GM19351 (cell line): ENCODE data around the gene LRBA.

ENCODE experiments used
- ATAC-seq: cut with Tn5 transposase; IDR thresholded peaks from one replicate; pipeline ENCODE4 v1.9.1; 2021; ENCODE audit warnings: mild to moderate bottlenecking, moderate library complexity; ENCODE audit not compliant: unreplicated experiment

Gene LRBA

DNA sequence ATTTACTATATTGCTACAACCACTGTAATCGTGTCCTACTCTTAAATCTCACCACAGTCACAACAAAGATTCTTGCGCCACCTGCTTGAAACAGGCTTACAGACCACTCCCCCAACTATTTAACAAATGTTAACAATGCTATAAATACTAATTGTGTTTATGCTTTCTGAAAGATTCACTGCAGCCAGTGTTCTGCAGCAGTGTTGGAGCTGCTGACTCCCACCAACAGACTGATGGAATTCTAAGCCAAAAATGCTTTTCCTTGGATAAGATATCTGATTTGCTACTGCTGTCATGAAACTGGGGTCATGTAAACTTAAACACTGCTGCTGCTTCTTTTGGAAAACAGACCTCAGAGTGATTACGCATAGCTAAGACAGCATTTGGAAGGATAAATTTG lies 677.4 kb downstream of the LRBA start:
- ATAC-seq = no peak

DNA sequence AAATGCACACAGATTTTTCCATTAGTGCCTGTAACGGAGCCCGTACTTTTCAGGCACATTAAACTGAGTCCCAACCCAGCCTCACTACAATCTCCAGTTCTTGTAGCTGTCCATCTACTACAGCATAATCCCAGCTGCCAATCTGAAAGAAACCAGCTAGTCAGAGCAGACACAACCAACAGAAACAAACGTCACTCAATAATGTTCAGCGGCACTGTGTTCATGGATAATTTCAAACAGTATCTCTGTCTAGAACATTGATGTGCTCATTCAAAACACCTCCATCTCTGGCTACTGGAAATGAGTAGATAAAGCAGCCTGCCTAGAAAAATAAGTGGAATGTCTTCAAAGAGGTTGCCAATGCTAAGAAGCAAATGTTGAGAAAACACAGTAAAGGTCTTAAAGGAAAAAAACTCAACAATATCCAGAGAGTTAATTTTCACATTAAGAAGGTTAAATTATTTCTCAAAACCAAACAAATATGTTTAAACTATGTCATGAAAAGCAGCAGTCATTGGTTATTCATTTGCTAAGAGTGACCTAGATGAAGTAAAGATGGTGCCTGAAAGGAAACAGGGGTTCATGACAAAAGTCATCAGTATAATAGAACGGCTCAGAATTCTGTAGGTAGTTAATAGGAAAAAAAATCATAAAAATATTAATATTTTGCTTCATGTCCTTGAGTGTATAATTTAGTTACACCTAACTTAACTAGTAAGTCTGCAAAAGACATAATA lies 678.2 kb downstream of the LRBA start:
- no peak for ATAC-seq

DNA sequence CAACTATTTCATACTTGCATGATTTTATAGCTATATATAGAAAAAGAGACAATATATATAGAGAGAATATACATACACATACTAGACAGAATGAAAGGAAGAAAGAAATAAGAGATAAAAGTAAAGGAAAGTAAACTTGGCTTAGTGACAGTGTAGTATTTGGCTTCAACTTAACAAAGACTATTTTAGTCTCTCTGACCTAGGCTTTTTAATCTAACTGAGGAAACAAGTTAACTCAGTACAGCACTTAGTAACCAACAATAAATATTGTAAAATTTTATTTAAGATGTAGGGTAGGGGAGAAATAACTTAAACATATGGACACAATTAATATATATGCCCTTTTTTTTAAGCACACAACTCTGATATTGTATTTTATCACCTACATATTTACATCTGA lies 682.1 kb downstream of the LRBA start:
- no peak for ATAC-seq

DNA sequence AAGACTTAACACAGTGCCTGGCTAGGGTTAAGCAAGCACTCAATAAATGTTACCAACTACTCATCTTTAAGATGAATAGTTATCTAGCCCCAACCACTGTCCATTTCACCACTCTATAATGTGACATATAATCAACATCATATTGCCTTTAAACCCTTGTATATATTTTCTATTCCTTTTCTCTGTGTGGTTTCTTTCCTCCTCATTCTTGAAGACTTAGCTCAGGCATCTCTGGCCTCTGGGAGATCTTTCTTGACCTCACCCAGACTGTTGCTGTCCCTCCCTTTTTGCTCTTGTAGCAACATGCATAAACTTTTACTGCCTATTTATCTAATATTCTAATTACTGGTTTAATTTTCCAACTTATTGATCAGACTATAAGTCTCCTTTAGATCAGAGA lies 683.0 kb downstream of the LRBA start:
- no peak for ATAC-seq

DNA sequence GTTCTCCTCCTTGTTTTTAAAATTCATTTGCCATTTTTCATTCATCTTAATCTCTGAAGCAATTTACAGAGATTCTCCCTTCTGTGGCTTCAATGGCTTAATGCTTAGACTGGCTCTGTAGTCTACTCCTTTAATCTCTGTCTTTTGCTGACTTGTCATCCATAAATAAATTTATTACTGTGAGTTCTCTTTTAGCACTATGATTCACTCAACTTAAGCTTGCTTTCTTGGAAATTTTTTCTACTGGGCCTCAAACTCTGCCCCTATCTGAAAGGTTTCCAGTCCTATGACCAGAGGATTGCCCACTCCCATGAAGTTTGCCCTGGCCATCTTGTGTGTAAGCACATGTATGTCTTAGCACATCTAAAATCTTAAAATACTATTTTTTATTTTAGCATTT lies 685.7 kb downstream of the LRBA start:
- no peak for ATAC-seq

DNA sequence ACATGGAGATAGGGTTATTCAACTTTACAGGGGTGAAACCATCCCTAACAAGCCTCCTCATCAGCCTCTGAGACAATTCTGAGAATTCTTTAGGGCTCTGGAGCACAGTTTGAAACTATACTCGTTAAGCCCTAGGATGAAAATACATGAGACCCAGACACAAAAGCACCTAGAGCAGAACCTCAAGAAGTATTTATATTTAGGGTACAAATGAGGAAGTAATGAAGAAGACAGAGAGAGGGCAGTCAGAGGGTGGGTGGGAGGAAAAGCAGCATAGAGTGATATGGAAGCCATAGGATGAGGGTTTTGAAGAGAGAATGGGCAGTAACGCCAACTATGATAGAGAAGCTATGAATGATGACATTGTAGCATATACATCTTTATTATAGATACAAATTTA lies 686.6 kb downstream of the LRBA start:
- ATAC-seq = no peak

DNA sequence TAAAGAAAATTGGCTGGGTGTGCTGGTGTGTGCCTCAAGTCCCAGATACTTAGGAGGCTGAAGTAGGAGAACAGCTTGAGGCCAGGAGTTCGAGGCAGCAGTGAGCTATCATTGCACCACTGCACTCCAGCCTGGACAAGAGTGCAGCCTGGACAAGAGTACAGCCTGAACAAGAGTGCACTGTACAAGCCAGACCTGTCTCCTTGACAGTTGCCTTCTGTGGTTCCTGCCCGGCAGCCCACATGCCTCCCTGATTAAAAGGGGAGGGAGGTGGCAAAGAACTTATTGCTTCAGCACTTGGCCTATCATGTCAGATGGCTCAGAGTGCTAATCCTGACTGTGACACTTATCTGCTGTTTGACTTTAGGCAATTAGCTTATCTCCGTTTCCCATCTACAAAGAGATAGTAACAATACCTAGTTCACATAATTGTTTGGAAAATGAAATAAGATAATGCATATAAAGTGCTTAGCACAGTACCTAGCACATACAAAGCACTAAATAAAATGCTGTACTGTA lies 687.8 kb downstream of the LRBA start:
- ATAC-seq = no peak

DNA sequence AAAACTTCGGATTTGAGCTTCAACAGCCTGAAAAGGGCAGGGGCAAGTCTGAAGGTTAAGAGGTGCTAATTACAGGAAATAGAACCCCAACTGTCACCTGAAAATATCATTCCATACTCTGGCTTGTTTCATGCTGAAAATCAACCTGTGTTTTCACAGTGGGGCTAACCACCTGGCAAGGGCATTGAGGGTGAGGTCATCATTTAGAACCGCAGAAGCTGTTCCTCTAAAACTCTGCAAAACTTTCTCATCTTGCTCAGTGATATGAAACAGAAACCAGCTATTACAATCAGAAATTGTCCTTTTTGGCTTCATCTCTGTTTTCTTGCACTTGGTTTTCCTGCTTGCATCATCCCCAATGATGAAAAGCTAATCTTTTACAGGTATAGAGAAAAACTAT lies 689.2 kb downstream of the LRBA start:
- ATAC-seq = peak; percentile 94

DNA sequence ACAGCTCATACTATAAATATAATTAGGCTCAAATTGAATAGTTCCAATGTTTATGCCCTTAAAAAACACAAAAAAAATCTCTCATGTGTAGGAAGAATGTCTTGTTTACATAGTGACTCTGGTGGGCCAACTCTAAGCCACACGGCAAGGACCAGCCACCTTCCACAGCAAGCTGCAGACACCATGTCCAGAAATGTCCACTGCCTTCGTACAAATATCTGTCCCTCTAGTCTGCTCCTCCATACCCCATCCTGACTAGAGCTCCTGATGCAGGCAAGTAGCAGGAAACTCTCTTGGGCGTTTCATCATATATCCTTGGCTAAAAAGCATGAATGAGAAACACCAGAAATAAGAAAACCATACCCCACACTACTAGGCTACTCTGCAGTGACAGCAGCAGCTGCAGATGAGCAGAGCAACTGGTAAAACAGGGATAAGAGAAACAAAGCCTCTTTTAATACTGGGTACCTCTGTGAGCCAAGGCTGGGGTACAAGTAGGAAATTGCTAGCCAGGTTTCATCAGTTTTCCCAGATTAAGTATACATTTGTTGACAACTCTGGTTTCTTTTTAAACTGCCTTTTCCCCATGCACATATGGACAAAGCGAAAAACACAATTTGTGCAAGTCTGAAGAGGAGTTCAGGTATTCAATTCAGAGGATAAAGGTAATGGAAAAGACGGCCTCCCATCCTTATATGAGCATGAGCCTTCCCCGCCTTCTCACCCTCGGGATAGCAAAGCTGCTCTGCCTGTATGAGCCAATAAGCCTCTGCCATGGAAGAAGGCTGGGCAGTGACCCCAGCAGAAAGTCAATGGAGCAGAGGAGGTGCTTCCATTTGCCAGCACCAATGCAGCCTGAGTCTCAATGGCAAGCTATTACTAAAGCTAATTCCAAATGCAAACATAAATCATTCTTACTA lies 691.4 kb downstream of the LRBA start:
- ATAC-seq = no peak

DNA sequence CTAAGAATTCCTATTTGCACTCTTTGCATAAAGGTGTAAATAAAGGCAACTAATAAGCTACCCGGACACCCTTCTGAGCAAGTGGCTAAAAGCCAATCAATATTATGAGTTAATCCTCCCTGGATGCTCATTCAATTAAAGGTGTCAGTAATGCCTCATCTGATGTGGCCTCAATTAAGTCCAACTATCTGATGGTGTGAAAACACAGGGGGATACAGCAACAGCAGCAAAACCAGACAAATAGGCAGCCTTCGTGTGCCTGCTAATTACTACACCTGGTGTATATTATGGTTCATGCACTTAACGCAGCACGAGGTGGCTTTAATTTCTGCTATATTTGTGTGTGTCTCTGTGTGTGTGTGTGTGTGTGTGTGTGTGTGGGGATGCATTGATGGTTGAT lies 692.4 kb downstream of the LRBA start:
- ATAC-seq = no peak

DNA sequence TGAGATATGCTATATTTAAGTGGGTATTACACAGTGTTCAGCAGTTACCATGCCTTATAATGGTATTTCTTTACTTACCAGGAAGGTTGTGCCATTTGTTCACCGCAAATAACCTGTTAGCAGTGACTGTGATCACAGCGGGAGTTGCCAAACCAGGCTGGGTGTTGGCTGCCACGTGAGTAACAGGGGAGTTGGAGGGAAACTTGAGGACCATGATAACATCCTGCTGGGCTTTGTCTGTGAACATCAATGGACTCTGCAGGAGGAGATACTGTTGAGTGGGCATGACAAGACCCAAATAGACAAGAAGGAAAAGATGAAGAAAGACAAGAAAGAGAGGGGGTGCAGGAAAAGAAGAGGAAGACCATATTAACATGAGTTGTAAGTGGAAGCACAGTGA lies 694.0 kb downstream of the LRBA start:
- ATAC-seq = no peak

DNA sequence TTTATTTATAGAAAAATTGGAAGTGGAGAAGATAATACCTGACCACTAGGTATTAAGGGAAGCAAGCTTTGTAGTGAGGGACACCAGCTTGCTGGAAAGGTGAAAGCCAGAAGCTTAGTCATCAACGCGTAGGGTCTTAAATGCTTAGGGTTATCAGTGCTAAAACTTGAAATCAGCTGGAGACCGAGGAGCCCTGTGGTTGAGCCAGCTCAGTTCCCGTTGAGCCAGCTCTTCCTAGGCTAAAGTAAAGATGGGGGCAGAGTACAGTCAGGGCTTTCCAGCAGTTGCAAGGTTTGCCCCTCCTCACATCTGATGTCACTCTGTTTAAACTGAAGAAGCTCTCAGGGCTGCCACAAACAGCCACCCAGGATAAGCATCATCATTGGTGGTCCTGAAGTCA lies 696.1 kb downstream of the LRBA start:
- no peak for ATAC-seq

DNA sequence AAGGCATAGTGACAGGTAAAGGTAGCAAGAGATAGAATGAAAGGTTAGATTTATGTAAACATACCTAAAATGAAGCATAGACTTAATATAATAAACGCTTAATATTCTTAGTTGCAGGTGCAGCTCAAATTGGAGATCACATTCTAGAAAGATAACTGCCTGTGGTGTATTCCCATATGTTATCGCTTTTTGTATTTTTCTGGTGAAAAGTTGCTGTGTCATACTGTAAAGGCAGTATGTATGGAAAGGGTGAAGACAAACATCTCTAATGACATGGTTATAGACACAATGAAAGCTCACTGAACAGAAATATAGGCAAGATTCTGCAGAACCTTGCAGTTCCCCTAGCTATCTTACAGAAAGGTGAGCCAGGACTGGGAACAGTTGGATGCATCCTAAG lies 696.6 kb downstream of the LRBA start:
- no peak for ATAC-seq

DNA sequence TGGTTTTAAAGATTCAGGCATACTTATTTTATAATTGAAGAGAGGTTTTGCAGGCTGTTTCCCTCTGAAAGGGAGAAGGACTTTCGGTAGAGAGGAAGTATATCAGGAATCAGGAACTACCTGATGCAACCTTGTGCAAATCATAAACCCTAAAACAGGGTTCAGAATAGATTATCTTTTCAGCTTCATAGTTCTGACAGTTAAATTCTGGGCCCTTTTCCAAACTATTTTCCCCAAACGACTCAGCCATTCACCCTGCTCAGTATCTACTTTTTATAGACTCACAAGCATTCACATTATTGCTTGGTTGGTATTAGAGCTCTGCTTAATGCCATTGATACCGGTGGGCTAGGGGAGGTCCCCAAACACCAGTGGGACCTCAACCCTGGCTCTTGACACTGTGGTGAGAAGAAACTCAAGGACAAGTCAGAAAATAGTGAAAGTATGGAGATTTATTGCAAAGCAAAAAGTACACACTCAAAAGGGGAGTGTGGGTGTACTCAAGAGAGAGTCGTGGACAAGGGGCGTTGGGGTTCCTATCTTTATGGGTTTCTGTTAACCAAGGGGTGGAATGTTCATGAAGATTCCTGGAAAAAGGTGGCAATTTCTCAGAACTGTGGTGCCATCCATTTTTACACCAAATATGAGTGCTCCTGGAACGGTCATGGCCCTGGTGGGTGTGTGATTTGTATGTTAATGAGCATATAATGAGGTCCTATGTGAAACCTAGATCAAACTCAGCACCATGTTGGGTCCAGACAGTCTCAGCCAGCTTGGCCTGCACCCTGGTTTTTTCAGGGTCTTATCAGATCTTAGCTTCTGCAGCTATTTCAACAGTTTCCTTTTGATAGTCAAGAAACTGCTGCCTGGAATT lies 698.5 kb downstream of the LRBA start:
- ATAC-seq = no peak

DNA sequence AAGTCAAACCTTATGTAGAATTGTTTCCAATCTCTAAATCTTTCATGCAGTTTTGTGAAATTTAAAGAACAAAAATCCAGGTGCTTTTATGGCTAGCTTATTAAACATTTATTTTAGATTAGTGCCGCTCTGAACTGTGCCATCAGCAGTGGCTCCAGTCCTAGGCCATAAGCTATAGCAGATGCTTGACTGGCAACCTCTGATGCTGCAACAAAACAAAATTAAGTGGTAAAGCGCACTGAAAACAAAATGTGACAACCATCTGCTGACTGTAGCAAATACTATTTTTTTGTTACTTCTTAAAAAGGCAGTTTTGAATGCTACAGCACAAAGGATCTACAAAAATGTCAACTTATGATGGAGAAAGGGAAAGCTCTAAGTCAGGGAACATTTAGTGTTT lies 699.4 kb downstream of the LRBA start:
- no peak for ATAC-seq

DNA sequence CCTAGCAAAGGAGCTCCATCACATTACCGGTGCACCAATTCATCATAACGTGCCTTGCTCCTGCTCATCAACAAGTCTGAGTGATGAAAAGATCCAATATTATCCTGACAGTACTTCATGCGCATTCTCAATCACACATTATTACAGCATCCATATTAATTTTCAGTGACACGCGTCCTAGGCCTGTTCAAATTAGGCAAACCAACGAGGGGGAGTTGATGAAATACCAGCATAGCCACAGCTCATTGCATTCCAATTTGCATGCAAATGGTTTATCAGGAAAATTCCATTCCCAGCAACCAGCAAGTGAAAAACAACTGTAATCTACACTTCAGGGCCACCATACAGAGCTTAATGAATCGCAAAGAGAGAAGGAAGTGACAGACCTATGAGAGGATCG lies 699.9 kb downstream of the LRBA start:
- ATAC-seq = no peak

DNA sequence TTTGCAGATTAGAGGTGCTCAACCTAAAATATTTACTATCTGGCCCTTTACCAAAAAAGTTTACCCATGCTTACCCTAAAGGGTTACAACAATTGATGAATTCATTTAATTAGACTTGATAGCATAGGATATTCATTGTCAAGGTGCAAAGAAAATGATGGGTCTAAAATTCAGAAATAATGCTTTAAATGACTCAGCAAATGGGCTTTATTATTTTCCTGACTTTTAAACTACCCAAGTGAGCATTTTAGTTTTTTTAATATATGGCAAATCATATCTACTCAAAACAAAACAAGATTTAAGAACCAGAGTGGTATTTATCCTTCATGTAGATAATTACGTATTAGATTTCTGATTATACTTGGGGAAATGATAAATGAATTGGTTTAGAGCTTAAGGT lies 701.1 kb downstream of the LRBA start:
- ATAC-seq = no peak

DNA sequence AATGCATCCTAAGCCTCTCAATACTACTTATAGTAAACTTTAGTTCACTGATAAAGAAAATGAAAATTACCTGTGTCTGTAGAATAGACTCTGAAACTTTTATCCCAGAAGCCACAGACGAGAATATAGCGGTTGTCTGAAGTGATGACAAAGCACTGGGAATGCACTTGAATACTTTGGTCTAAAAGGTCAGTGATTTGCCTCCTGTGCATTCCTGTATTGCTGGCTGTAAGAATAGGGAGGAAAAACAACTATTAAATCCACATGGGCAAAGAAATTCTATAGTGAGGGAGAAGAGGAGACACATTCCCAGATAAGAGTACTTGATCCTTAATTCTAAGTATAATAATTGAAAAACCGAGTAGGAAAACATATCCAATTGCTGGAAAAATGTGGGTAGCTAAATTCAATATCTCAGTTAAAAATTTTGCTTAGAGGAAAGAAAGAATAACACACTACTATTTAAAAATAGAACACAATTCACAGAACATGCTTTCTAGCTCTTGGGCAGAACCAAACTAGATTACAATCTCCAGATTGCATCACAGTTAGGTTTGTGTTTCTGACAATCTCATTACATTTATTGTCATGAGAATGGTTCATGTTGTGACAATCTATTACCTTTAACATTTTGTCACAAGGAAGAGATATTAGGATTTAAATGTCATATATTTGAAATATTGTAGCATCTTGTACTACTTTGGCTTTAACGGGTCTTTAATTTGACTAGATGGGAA lies 704.8 kb downstream of the LRBA start:
- ATAC-seq = no peak

DNA sequence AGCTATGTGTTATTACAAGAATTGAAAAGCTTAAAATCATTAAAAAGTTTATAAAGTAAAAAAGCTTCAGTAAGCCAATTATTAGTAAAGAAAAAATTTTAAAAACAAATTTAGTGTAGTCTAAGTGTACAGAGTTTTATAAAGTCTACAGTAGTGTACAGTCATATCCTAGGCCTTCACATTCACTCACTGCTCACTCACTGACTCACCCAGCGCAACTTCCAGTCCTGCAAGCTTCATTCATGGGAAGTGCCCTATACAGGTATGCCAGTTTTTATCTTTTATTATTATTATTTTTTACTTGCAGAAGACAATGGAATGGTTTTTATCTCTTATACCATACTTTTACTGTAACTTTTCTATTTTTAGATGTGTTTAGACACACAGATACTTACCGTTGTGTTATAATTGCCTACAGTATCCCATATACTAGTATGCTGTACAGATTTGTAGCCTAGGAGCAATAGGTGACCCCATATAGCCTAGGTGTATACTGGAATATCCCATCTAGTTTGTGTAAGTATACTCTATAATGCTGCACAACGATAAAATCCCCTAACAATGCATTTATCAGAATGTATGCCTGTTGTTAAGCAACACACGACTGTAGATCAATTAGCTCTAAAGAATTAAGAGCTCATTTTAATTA lies 706.1 kb downstream of the LRBA start:
- no peak for ATAC-seq

DNA sequence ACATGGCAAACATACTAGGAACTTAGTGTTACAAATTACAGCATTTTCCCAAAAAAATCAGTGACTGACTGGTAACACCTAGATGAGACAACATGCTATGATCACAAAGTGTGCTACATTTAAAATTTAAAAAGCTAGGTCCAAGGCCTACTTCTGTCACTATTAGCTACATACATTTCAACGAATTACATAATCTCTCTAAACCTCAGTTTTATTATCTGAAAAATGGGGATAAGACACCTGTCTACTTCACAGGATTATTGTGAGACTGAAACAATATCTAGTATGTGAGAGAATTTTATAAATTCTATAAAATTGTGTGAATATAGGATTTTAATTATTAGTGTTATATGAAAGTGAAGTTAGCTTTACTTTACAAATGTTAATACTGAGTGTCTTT lies 708.4 kb downstream of the LRBA start:
- no peak for ATAC-seq
